HEK293 (cell line): ENCODE measurements around the gene ZW10.

Experiments
- CTCF ChIA-PET: fragments of 350-600 bp; formaldehyde crosslinking; extraction: SDS; loops from one replicate; lab custom pipeline; 2021; ENCODE audit warnings: antibody characterized with exemption; lab: Yijun Ruan, JAX
- POLR2A ChIA-PET: fragments of 300-600 bp; formaldehyde crosslinking; extraction: SDS; loops from one replicate; lab custom pipeline; 2020; ENCODE audit warnings: antibody characterized with exemption, inconsistent platforms; lab: Yijun Ruan, JAX
- H3K27ac ChIP-seq: fragments of 200-500 bp; sonication (Bioruptor generic); 2 replicates; pipeline ENCODE4 v1.5.1; 2014; ENCODE audit warnings: low read depth, low read length, control low read depth, inconsistent platforms; ENCODE audit errors: extremely low read depth
- H3K36me3 ChIP-seq, 2 experiments: fragments of 200-500 bp in 1 of 2; sonication (Bioruptor generic) in 1 of 2; 1 replicate in 1 of 2; 2 replicates in 1 of 2; pipeline ENCODE4 v1.5.1; 2014 to 2017; ENCODE audit warnings: inconsistent platforms in 2 of 2, low read length in 2 of 2; ENCODE audit not compliant: control insufficient read depth in 2 of 2, insufficient read depth in 1 of 2
- H3K4me1 ChIP-seq: fragments of 200-500 bp; sonication (Bioruptor generic); 2 replicates; pipeline ENCODE4 v1.5.1; 2014; ENCODE audit warnings: mild to moderate bottlenecking, low read length, inconsistent platforms; ENCODE audit not compliant: control insufficient read depth, insufficient read depth
- H3K4me3 ChIP-seq: 2 replicates; pipeline ENCODE4 v1.5.1; 2011; ENCODE audit warnings: low read depth, mild to moderate bottlenecking, control low read depth, low read length, moderate library complexity
- H3K9me3 ChIP-seq: fragments of 200-500 bp; sonication (Bioruptor generic); 2 replicates; pipeline ENCODE4 v1.5.1; 2014; ENCODE audit warnings: low read depth, low read length, inconsistent platforms; ENCODE audit not compliant: control insufficient read depth, insufficient read depth
- ELK4 ChIP-seq: IDR thresholded peaks from 2 replicates; pipeline ENCODE4 v1.6.1; 2011; ENCODE audit warnings: mild to moderate bottlenecking, low read depth, low read length, borderline replicate concordance
- HOXD13 ChIP-seq: sonication (generic); formaldehyde crosslinking; IDR thresholded peaks from 2 replicates; pipeline ENCODE4 v1.8.0; 2022; ENCODE audit warnings: missing genetic modification reagents, borderline replicate concordance
- KLF10 ChIP-seq: fragments of 450-650 bp; IDR thresholded peaks from 2 replicates; pipeline ENCODE4 v1.5.1; 2018; ENCODE audit warnings: missing biosample characterization, mild to moderate bottlenecking, missing genetic modification characterization
- MEIS1 ChIP-seq: sonication (generic); formaldehyde crosslinking; IDR thresholded peaks from 2 replicates; pipeline ENCODE4 v1.8.1; 2022; ENCODE audit warnings: missing genetic modification reagents, mild to moderate bottlenecking, borderline replicate concordance
- OSR2 ChIP-seq: fragments of 450-650 bp; formaldehyde crosslinking; IDR thresholded peaks from 2 replicates; pipeline ENCODE4 v1.5.1; 2016; ENCODE audit warnings: missing biosample characterization, missing genetic modification characterization
- PRDM6 ChIP-seq: fragments of 450-650 bp; formaldehyde crosslinking; IDR thresholded peaks from 2 replicates; pipeline ENCODE4 v1.5.1; 2017; ENCODE audit warnings: missing biosample characterization, missing genetic modification characterization
- SP3 ChIP-seq: fragments of 450-650 bp; formaldehyde crosslinking; IDR thresholded peaks from 2 replicates; pipeline ENCODE4 v1.5.1; 2016; ENCODE audit warnings: missing biosample characterization, missing genetic modification characterization
- TRIM28 ChIP-seq: IDR thresholded peaks from 2 replicates; pipeline ENCODE4 v1.6.1; 2011; ENCODE audit warnings: low read length, control low read depth, borderline replicate concordance
- ZBTB10 ChIP-seq: fragments of 450-650 bp; formaldehyde crosslinking; IDR thresholded peaks from 2 replicates; pipeline ENCODE4 v1.5.1; 2016; ENCODE audit warnings: missing biosample characterization, missing genetic modification characterization
- ZBTB17 ChIP-seq: fragments of 450-650 bp; formaldehyde crosslinking; IDR thresholded peaks from 2 replicates; pipeline ENCODE4 v1.5.1; 2016; ENCODE audit warnings: missing biosample characterization, missing genetic modification characterization
- ZBTB21 ChIP-seq: fragments of 450-650 bp; formaldehyde crosslinking; IDR thresholded peaks from 2 replicates; pipeline ENCODE4 v1.5.1; 2017; ENCODE audit warnings: missing biosample characterization, missing genetic modification characterization
- ZNF10 ChIP-seq: fragments of 450-650 bp; formaldehyde crosslinking; IDR thresholded peaks from 2 replicates; pipeline ENCODE4 v1.5.1; 2017; ENCODE audit warnings: missing biosample characterization, missing genetic modification characterization
- ZNF155 ChIP-seq: fragments of 450-650 bp; formaldehyde crosslinking; IDR thresholded peaks from 2 replicates; pipeline ENCODE4 v1.5.1; 2016; ENCODE audit warnings: missing biosample characterization, missing genetic modification characterization
- ZNF19 ChIP-seq: fragments of 450-650 bp; formaldehyde crosslinking; IDR thresholded peaks from 2 replicates; pipeline ENCODE4; 2016; ENCODE audit warnings: missing biosample characterization, missing genetic modification characterization, low read depth
- ZNF2 ChIP-seq: fragments of 450-650 bp; formaldehyde crosslinking; IDR thresholded peaks from 2 replicates; pipeline ENCODE4 v1.5.1; 2016; ENCODE audit warnings: missing biosample characterization, missing genetic modification characterization
- ZNF266 ChIP-seq: fragments of 450-650 bp; formaldehyde crosslinking; IDR thresholded peaks from 2 replicates; pipeline ENCODE4 v1.5.1; 2016; ENCODE audit warnings: missing biosample characterization, missing genetic modification characterization, low read depth
- ZNF302 ChIP-seq: fragments of 450-650 bp; formaldehyde crosslinking; IDR thresholded peaks from 2 replicates; pipeline ENCODE4 v1.5.1; 2016; ENCODE audit warnings: missing biosample characterization, missing genetic modification characterization, low read depth
- ZNF335 ChIP-seq: fragments of 450-650 bp; formaldehyde crosslinking; conservative IDR thresholded peaks from 2 replicates; pipeline ENCODE4 v1.5.1; 2016; ENCODE audit warnings: missing biosample characterization, missing genetic modification characterization
- ZNF341 ChIP-seq: fragments of 450-650 bp; formaldehyde crosslinking; IDR thresholded peaks from 2 replicates; pipeline ENCODE4; 2016; ENCODE audit warnings: low read depth, missing biosample characterization, missing genetic modification characterization
- ZNF37A ChIP-seq: fragments of 450-650 bp; IDR thresholded peaks from 2 replicates; pipeline ENCODE4 v1.5.1; 2018; ENCODE audit warnings: missing biosample characterization, missing genetic modification characterization
- ZNF416 ChIP-seq: fragments of 450-650 bp; formaldehyde crosslinking; IDR thresholded peaks from 2 replicates; pipeline ENCODE4 v1.5.1; 2016; ENCODE audit warnings: missing biosample characterization, missing genetic modification characterization
- ZNF544 ChIP-seq: fragments of 450-650 bp; formaldehyde crosslinking; IDR thresholded peaks from 2 replicates; pipeline ENCODE4 v1.5.0; 2017; ENCODE audit warnings: missing biosample characterization, missing genetic modification characterization
- ZNF571 ChIP-seq: fragments of 450-650 bp; formaldehyde crosslinking; IDR thresholded peaks from 2 replicates; pipeline ENCODE4 v1.5.0; 2017; ENCODE audit warnings: missing biosample characterization, missing genetic modification characterization
- ZNF600 ChIP-seq: fragments of 450-650 bp; formaldehyde crosslinking; IDR thresholded peaks from 2 replicates; pipeline ENCODE4 v1.5.1; 2016; ENCODE audit warnings: missing biosample characterization, missing genetic modification characterization
- ZNF621 ChIP-seq: fragments of 450-650 bp; formaldehyde crosslinking; IDR thresholded peaks from 2 replicates; pipeline ENCODE4 v1.5.1; 2017; ENCODE audit warnings: missing biosample characterization, missing genetic modification characterization
- ZNF658 ChIP-seq: fragments of 450-650 bp; formaldehyde crosslinking; IDR thresholded peaks from 2 replicates; pipeline ENCODE4; 2016; ENCODE audit warnings: missing biosample characterization, missing genetic modification characterization
- ZNF660 ChIP-seq: fragments of 450-650 bp; IDR thresholded peaks from 2 replicates; pipeline ENCODE4 v1.5.1; 2018; ENCODE audit warnings: missing biosample characterization, mild to moderate bottlenecking, missing genetic modification characterization
- ZNF76 ChIP-seq: fragments of 450-650 bp; formaldehyde crosslinking; IDR thresholded peaks from 2 replicates; pipeline ENCODE4; 2016; ENCODE audit warnings: low read depth, missing biosample characterization, missing genetic modification characterization, borderline replicate concordance
- ZNF792 ChIP-seq: fragments of 450-650 bp; formaldehyde crosslinking; IDR thresholded peaks from 2 replicates; pipeline ENCODE4 v1.5.1; 2016; ENCODE audit warnings: missing biosample characterization, missing genetic modification characterization
- ZNF837 ChIP-seq: fragments of 450-650 bp; formaldehyde crosslinking; IDR thresholded peaks from 2 replicates; pipeline ENCODE4 v1.5.1; 2016; ENCODE audit warnings: missing biosample characterization, missing genetic modification characterization

ZW10 gene

GRCh38 chr11:113778111-113778910 lies 4.8 kb upstream of the ZW10 start:
- POLR2A ChIA-PET = no interaction called here
- TF ChIP-seq ZNF19 (tag by site-specific recombination) (no peak), ZNF302 (no peak), OSR2 (tag by site-specific recombination) (peak; percentile 31; the same call in 1 of the 2 replicates), MEIS1 (CRISPR knock-in tag) (no peak), ZNF600 (peak; percentile 45; the same call in 1 of the 2 replicates), ZNF335 (tag by site-specific recombination) (peak; percentile 44), ZBTB10 (tag by site-specific recombination) (no peak), ZNF544 (tag by site-specific recombination) (no peak), ZNF660 (tag by site-specific recombination) (peak; percentile 43; the same call in 1 of the 2 replicates), ZNF792 (tag by site-specific recombination) (no peak), HOXD13 (CRISPR knock-in tag) (no peak), ZBTB17 (tag by site-specific recombination) (no peak), ZNF341 (tag by site-specific recombination) (peak; percentile 61; the same call in 1 of the 2 replicates), ZNF76 (no peak), TRIM28 (no peak; the same call in 1 of the 2 replicates), ZNF837 (tag by site-specific recombination) (no peak), SP3 (no peak), ZNF658 (no peak)

GRCh38 chr11:113774174-113774503 lies 647 bp upstream of the ZW10 start:
- CTCF ChIA-PET = interaction anchor here (2.1 kb wide), 1 partner anchor 8 kb away, joined by 5 read pairs; no protein-coding TSS in a partner anchor
- Histone ChIP-seq H3K9me3 (no peaks in the 10 kb centered on the region), H3K4me3 (peak overlapping the region; percentile 96; the same call in 1 of the 2 replicates), H3K36me3 (peaks cover 0 to 19% of the 10 kb centered on the region in 2 experiments), H3K4me1 (0 out of 2 replicates have a peak, but pooled peaks cover 3% of the 10 kb centered on the region), H3K27ac (no peak overlapping the region)
- POLR2A ChIA-PET = interaction anchor here (0.6 kb wide), 1 partner anchor 146 kb away, joined by 10 read pairs; no protein-coding TSS in a partner anchor
- TF ChIP-seq ZNF266 (tag by site-specific recombination) = no peak
- no peak for TF ChIP-seq ZNF155 (tag by site-specific recombination)
- no peak for TF ChIP-seq ZBTB21
- TF ChIP-seq ZNF10 (tag by site-specific recombination) = no peak
- TF ChIP-seq ZNF571 = no peak
- TF ChIP-seq ZNF658 = no peak
- no peak for TF ChIP-seq ZNF2 (tag by site-specific recombination)
- TF ChIP-seq ELK4 = no peak
- TF ChIP-seq ZNF416 (tag by site-specific recombination) = no peak
- 0 out of 2 replicates have a peak, but pooled peaks have one; percentile 5 for TF ChIP-seq KLF10 (tag by site-specific recombination)
- no peak for TF ChIP-seq PRDM6 (tag by site-specific recombination)
- TF ChIP-seq ZNF37A = no peak
- no peak for TF ChIP-seq ZNF621 (tag by site-specific recombination)

More at GRCh38 chr11:113778111-113778910, 4.8 kb upstream of the ZW10 start:
- Histone ChIP-seq H3K9me3 (no peaks in the 10 kb centered on the region), H3K27ac (no peak overlapping the region), H3K4me3 (peak overlapping the region; percentile 17), H3K4me1 (0 out of 2 replicates have a peak, but pooled peaks cover 3% of the 10 kb centered on the region), H3K36me3 (no peaks in the 10 kb centered on the region)
- CTCF ChIA-PET = interaction anchor here (1.4 kb wide), 1 partner anchor 28 kb away, joined by 3 read pairs; no protein-coding TSS in a partner anchor
